AG09309 (cell line): Measurements from ENCODE around the gene PDE6A.

Experiments
- DNase-seq: peaks from one replicate; pipeline ENCODE4 v3.0.0-alpha.2; 2010; ENCODE audit warnings: low read depth
- H3K4me3 ChIP-seq: 2 replicates; pipeline ENCODE4 v1.5.1; 2011; ENCODE audit warnings: mild to moderate bottlenecking, low read depth, low read length, moderate library complexity; ENCODE audit not compliant: control insufficient read depth
- TF ChIP-seq, protein P1 (sequence below): IDR thresholded peaks from 2 replicates; pipeline ENCODE4 v1.5.1; 2011; ENCODE audit warnings: mild to moderate bottlenecking, low read depth, low read length, inconsistent platforms; ENCODE audit not compliant: insufficient read depth, control insufficient read depth; ENCODE audit errors: missing control alignments

The PDE6A gene

DNA sequence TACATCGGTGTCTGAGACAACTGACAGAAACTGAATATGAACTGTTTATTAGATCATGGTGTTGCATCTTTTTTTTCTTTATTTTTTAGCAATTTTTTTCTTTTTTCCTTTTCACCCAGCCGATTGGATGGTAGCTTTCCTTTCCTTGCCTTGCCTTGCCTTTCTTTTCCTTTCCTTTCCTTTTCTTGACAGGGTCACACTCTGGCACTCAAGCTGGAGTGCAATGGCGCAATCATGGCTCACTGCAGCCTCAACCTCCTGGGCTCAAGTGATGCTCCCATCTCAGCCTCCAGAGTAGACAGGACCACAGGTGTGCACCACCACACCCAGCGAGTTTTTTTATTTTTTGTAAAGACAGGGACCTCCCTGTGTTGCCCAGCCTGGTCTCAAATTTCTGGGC, 2.8 kb downstream of the PDE6A start:
- DNase-seq: no peak
- TF ChIP-seq, protein P1, sequence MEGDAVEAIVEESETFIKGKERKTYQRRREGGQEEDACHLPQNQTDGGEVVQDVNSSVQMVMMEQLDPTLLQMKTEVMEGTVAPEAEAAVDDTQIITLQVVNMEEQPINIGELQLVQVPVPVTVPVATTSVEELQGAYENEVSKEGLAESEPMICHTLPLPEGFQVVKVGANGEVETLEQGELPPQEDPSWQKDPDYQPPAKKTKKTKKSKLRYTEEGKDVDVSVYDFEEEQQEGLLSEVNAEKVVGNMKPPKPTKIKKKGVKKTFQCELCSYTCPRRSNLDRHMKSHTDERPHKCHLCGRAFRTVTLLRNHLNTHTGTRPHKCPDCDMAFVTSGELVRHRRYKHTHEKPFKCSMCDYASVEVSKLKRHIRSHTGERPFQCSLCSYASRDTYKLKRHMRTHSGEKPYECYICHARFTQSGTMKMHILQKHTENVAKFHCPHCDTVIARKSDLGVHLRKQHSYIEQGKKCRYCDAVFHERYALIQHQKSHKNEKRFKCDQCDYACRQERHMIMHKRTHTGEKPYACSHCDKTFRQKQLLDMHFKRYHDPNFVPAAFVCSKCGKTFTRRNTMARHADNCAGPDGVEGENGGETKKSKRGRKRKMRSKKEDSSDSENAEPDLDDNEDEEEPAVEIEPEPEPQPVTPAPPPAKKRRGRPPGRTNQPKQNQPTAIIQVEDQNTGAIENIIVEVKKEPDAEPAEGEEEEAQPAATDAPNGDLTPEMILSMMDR: no peak
- H3K4me3 ChIP-seq: no peak overlapping the region

- TF ChIP-seq, protein P1: no peak
- H3K4me3 ChIP-seq: no peak overlapping the region
- no peak for DNase-seq
Measured at GRCh38 chr5:149940941-149941644, 3.5 kb downstream of the PDE6A start.

GRCh38 chr5:149940077-149940574, 4.5 kb downstream of the PDE6A start:
- H3K4me3 ChIP-seq: no peak overlapping the region
- no peak for DNase-seq
- TF ChIP-seq, protein P1: no peak

GRCh38 chr5:149939546-149939945, 5.0 kb downstream of the PDE6A start:
- H3K4me3 ChIP-seq: no peak overlapping the region

DNA sequence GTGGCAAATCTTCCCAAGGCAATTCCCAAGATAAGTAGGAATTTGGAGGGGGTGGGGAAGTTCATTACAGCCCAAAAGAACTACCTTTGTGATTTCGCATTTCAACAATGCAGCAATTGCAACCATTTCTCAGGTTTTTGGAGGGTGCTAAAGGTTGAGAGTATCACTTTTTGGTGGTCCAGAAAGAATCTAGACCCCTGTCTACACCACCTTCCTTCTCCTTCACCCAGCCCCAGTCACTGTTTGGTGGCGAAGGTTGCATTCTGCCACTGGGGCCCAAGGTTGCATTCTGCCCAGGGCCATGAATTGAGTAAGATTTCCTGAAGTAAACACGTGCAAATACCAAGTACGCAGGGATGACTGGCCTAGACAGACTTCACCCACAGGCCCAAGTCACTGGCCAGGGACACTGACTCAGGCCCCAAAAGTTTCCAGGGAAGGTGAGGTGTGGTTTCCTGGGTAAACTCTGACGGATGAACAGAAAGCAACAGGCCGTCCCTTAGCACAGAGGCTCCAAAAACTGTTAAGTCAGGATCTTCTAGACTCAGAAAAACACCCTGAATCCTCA, 5.7 kb downstream of the PDE6A start:
- TF ChIP-seq, protein P1: no peak
- H3K4me3 ChIP-seq: no peak overlapping the region
- peak; percentile 59 for DNase-seq

More at GRCh38 chr5:149939546-149939945, 5.0 kb downstream of the PDE6A start:
- DNase-seq: no peak
- TF ChIP-seq, protein P1: no peak

DNA sequence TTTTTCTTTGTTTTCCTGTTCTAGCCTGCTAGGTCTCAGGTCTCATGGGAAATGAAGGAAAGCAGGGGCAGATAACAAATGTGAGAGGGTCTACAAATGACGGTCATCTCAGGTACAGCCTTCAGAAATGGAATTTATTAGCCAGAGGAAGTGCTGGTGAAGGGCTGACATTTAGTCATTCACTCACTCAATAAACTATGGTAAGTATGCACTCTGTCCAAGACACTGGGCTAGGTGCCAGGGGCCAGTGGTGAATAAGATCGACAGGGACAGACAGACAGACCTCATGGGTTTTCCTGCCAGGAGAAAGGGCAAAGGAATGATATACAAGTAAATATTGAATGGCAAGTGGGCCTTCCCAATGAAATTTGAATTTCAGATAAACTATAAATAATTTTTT, 6.3 kb downstream of the PDE6A start:
- DNase-seq: no peak
- TF ChIP-seq, protein P1: no peak
- no peak overlapping the region for H3K4me3 ChIP-seq
